ENCODE measurements around the gene PDE4D.

The PDE4D gene

GRCh38 chr5:59189472-59190244, 703.9 kb downstream of the PDE4D start:
- DNase-seq = no peak

GRCh38 chr5:59188419-59189225, 704.9 kb downstream of the PDE4D start:
- peak in 1 of 2 donors; percentile 31 for DNase-seq

GRCh38 chr5:59187857-59188256, 705.7 kb downstream of the PDE4D start:
- no peak for DNase-seq

- no peak for DNase-seq
Observed at GRCh38 chr5:59186623-59187022, 706.9 kb downstream of the PDE4D start.

- DNase-seq = no peak
Observed at GRCh38 chr5:59185757-59186385, 707.7 kb downstream of the PDE4D start.

- DNase-seq = no peak
Observed at GRCh38 chr5:59184769-59185168, 708.8 kb downstream of the PDE4D start.

- no peak for DNase-seq
Observed at GRCh38 chr5:59182760-59183159, 710.8 kb downstream of the PDE4D start.

- DNase-seq = no peak
Observed at GRCh38 chr5:59180515-59180914, 713.0 kb downstream of the PDE4D start.

GRCh38 chr5:59179704-59180103, 713.8 kb downstream of the PDE4D start:
- DNase-seq = no peak

- DNase-seq = no peak
Observed at GRCh38 chr5:59178482-59178881, 715.0 kb downstream of the PDE4D start.

GRCh38 chr5:59178071-59178470, 715.5 kb downstream of the PDE4D start:
- DNase-seq = no peak

GRCh38 chr5:59177644-59178043, 715.9 kb downstream of the PDE4D start:
- no peak for DNase-seq

- peak in 1 of 2 donors; percentile 37 for DNase-seq
Observed at GRCh38 chr5:59174248-59174844, 719.2 kb downstream of the PDE4D start.

- peak in 1 of 2 donors; percentile 19 for DNase-seq
Observed at GRCh38 chr5:59173578-59173977, 719.9 kb downstream of the PDE4D start.

GRCh38 chr5:59171131-59171530, 722.4 kb downstream of the PDE4D start:
- no peak for DNase-seq

GRCh38 chr5:59169768-59170150, 723.8 kb downstream of the PDE4D start:
- no peak for DNase-seq

GRCh38 chr5:59169081-59169767, 724.3 kb downstream of the PDE4D start:
- no peak for DNase-seq

GRCh38 chr5:59168067-59168466, 725.5 kb downstream of the PDE4D start:
- DNase-seq = no peak

GRCh38 chr5:59164041-59164830, 729.3 kb downstream of the PDE4D start:
- DNase-seq = no peak

- no peak for DNase-seq
Observed at GRCh38 chr5:59161221-59162105, 732.1 kb downstream of the PDE4D start.

Data from bone marrow (tissue), 2 donors.